ENCODE data around the gene PARK7. TPM values are rescaled to one million over a fixed set of nuclear protein-coding genes. Genes with fewer than 3 reads are reported as not detected.
"Not testable (repeated sequence)": the region's sequence is repeated elsewhere in the genome, so short reads cannot be mapped to it uniquely, and the experiment has no call there.

Gene PARK7
- total and polyA plus RNA-seq, 4 donors: 140 to 392 (median 267) TPM

GRCh38 chr1:7943251-7943650 is 18.3 kb upstream of the PARK7 start:
- no peak for TF ChIP-seq CTCF (IDR thresholded peaks at IDR 0.05; ENCODE audit: control extremely low read depth, extremely low read depth)
- H3K4me1 ChIP-seq (ENCODE audit: control insufficient read depth in 5 of 5, insufficient read depth in 5 of 5, low read length in 5 of 5): peaks cover 0 to 7% (median 0%) of the 10 kb centered on the region in 5 donors
- no peak overlapping the region for H3K27ac ChIP-seq (ENCODE audit: low read depth in 1 of 2, low read length in 1 of 2)
- no peaks in the 10 kb centered on the region for H3K9me3 ChIP-seq (ENCODE audit: control insufficient read depth in 4 of 4, insufficient read depth in 3 of 4, low read length in 3 of 4)
- ATAC-seq (ENCODE audit: insufficient read depth, low FRiP score) (no peak), DNase-seq (peak in 1 of 3 donors; percentile 27)
- 48 to 51% methylated on average over 2 of the region's 2 CpGs for WGBS, 2 donors
- H3K36me3 ChIP-seq (ENCODE audit: control insufficient read depth in 4 of 4, insufficient read depth in 4 of 4, low read length in 4 of 4): no peaks in the 10 kb centered on the region
- H3K9ac ChIP-seq (ENCODE audit: insufficient read depth in 1 of 2, low read length in 2 of 2): no peak overlapping the region
- no peak overlapping the region for H3K4me3 ChIP-seq
- peaks cover 0 to 46% (median 45%) of the 10 kb centered on the region in 3 donors for H3K27me3 ChIP-seq (ENCODE audit: control insufficient read depth in 3 of 3, insufficient read depth in 3 of 3, low read length in 2 of 3)

GRCh38 chr1:7948960-7949359 is 12.6 kb upstream of the PARK7 start:
- TF ChIP-seq CTCF (IDR thresholded peaks at IDR 0.05; ENCODE audit: control extremely low read depth, extremely low read depth): no peak
- H3K9me3 ChIP-seq (ENCODE audit: control insufficient read depth in 4 of 4, insufficient read depth in 3 of 4, low read length in 3 of 4): no peaks in the 10 kb centered on the region
- H3K27me3 ChIP-seq (ENCODE audit: control insufficient read depth in 3 of 3, insufficient read depth in 3 of 3, low read length in 2 of 3): peaks cover 0 to 2% (median 0%) of the 10 kb centered on the region in 3 donors
- H3K36me3 ChIP-seq (ENCODE audit: control insufficient read depth in 4 of 4, insufficient read depth in 4 of 4, low read length in 4 of 4): no peaks in the 10 kb centered on the region
- DNase-seq (no peak), ATAC-seq (ENCODE audit: insufficient read depth, low FRiP score) (no peak)
- no peak overlapping the region for H3K4me3 ChIP-seq
- H3K4me1 ChIP-seq (ENCODE audit: control insufficient read depth in 5 of 5, insufficient read depth in 5 of 5, low read length in 5 of 5): peaks cover 0 to 5% (median 0%) of the 10 kb centered on the region in 5 donors
- H3K9ac ChIP-seq (ENCODE audit: insufficient read depth in 1 of 2, low read length in 2 of 2): no peak overlapping the region
- 64 to 72% methylated on average over 5 of the region's 5 CpGs for WGBS, 2 donors
- no peak overlapping the region for H3K27ac ChIP-seq (ENCODE audit: low read depth in 1 of 2, low read length in 1 of 2)

- H3K4me1 ChIP-seq (ENCODE audit: control insufficient read depth in 5 of 5, insufficient read depth in 5 of 5, low read length in 5 of 5); H3K27ac ChIP-seq (ENCODE audit: low read depth in 1 of 2, low read length in 1 of 2); H3K27me3 ChIP-seq (ENCODE audit: control insufficient read depth in 3 of 3, insufficient read depth in 3 of 3, low read length in 2 of 3); H3K9ac ChIP-seq (ENCODE audit: insufficient read depth in 1 of 2, low read length in 2 of 2); H3K9me3 ChIP-seq (ENCODE audit: control insufficient read depth in 4 of 4, insufficient read depth in 3 of 4, low read length in 3 of 4); H3K4me3 ChIP-seq; H3K36me3 ChIP-seq (ENCODE audit: control insufficient read depth in 4 of 4, insufficient read depth in 4 of 4, low read length in 4 of 4); DNase-seq; ATAC-seq (ENCODE audit: insufficient read depth, low FRiP score): not testable (repeated sequence)
- 96% methylated on average over 4 to 25 of the region's 30 CpGs for WGBS, 2 donors
Measured at GRCh38 chr1:7952791-7953190, 8.7 kb upstream of the PARK7 start.

GRCh38 chr1:7953850-7954609 is 7.5 kb upstream of the PARK7 start:
- peak overlapping the region; percentile 73 for H3K4me3 ChIP-seq
- whole genome bisulfite sequencing, 2 donors: 1 to 2% methylated on average over 63 to 65 of the region's 65 CpGs
- peak; percentile 91 to 94 (median 92) for DNase-seq
- peak overlapping the region in 1 of 2 donors; percentile 2 for H3K9ac ChIP-seq (ENCODE audit: insufficient read depth in 1 of 2, low read length in 2 of 2)
- no peaks in the 10 kb centered on the region for H3K9me3 ChIP-seq (ENCODE audit: control insufficient read depth in 4 of 4, insufficient read depth in 3 of 4, low read length in 3 of 4)
- peak; percentile 100 for ATAC-seq (ENCODE audit: insufficient read depth, low FRiP score)
- TF ChIP-seq CTCF (IDR thresholded peaks at IDR 0.05; ENCODE audit: control extremely low read depth, extremely low read depth): no peak
- H3K36me3 ChIP-seq (ENCODE audit: control insufficient read depth in 4 of 4, insufficient read depth in 4 of 4, low read length in 4 of 4): no peaks in the 10 kb centered on the region
- H3K4me1 ChIP-seq (ENCODE audit: control insufficient read depth in 5 of 5, insufficient read depth in 5 of 5, low read length in 5 of 5): peaks cover 0 to 8% (median 0%) of the 10 kb centered on the region in 5 donors
- peak overlapping the region; percentile 74 to 98 for H3K27ac ChIP-seq (ENCODE audit: low read depth in 1 of 2, low read length in 1 of 2)
- peaks cover 0 to 2% (median 0%) of the 10 kb centered on the region in 3 donors for H3K27me3 ChIP-seq (ENCODE audit: control insufficient read depth in 3 of 3, insufficient read depth in 3 of 3, low read length in 2 of 3)

All from lung (tissue), 12 donors.